A549 (cell line): ENCODE results near the gene NRSN1. TPM values are rescaled to one million over a fixed set of nuclear protein-coding genes. Genes with fewer than 3 reads are reported as not detected.

ENCODE experiments used
- ATAC-seq, 2 experiments: fragments of 200-7000 bp in 1 of 2; fragments of >200 bp in 1 of 2; cut with Nextera tagmentation in 1 of 2; cut with Tn5 transposase in 1 of 2; 3 replicates each; pipeline versions ENCODE4 v1.8.0 to v1.9.1; 2018 to 2020; ENCODE audit warnings: mild to moderate bottlenecking in 1 of 2, moderate library complexity in 1 of 2
- CTCF ChIA-PET: fragments of 300-600 bp; sonication (Branson Sonifier 250); formaldehyde crosslinking; extraction: SDS; loops from one replicate; lab custom pipeline; 2021; ENCODE audit warnings: antibody characterized with exemption, inconsistent platforms; lab: Yijun Ruan, JAX
- POLR2A ChIA-PET: fragments of 350-600 bp; formaldehyde crosslinking; extraction: SDS; loops from one replicate; lab custom pipeline; 2021; ENCODE audit warnings: antibody characterized with exemption, inconsistent platforms; lab: Yijun Ruan, JAX
- DNase-seq, 2 experiments: peaks; one replicate each; pipeline versions ENCODE4 v3.0.0 to v3.0.0-alpha.2; 2011 to 2016; ENCODE audit warnings: low read depth in 1 of 2, low spot score in 1 of 2
- FAIRE-seq: peaks from 2 replicates; lab custom pipeline; 2011; peaks lifted over from hg19 to GRCh38; lab: Jason Lieb, UNC
- H3K27ac ChIP-seq, 2 experiments: fragments of >200 bp; sonication (Bioruptor Twin); formaldehyde crosslinking; 3 replicates each; pipeline ENCODE4 v1.5.1; 2016 to 2017
- H3K4me1 ChIP-seq: fragments of >200 bp; sonication (Bioruptor Twin); formaldehyde crosslinking; 3 replicates; pipeline ENCODE4 v1.6.1; 2016
- H3K4me2 ChIP-seq: fragments of >200 bp; sonication (Bioruptor Twin); formaldehyde crosslinking; 3 replicates; pipeline ENCODE4 v1.6.1; 2016
- H3K4me3 ChIP-seq: fragments of >200 bp; sonication (Bioruptor Twin); formaldehyde crosslinking; 3 replicates; pipeline ENCODE4 v1.5.1; 2016
- H3K9me3 ChIP-seq: fragments of >200 bp; sonication (Bioruptor Twin); formaldehyde crosslinking; 3 replicates; pipeline ENCODE4 v1.6.1; 2016
- BCL3 ChIP-seq: fragments of >200 bp; sonication (Bioruptor Twin); formaldehyde crosslinking; IDR thresholded peaks from 3 replicates; pipeline ENCODE4 v1.6.1; 2016
- BHLHE40 ChIP-seq: IDR thresholded peaks from 2 replicates; pipeline ENCODE4 v1.6.1; 2012; ENCODE audit warnings: low read depth, low read length, inconsistent platforms
- CHD2 ChIP-seq: fragments of 150-350 bp; IDR thresholded peaks from 2 replicates; pipeline ENCODE4 v1.6.1; 2014; ENCODE audit warnings: low read length; ENCODE audit not compliant: partially characterized antibody
- EHMT2 ChIP-seq: fragments of 200-600 bp; sonication (generic); IDR thresholded peaks from 2 replicates; pipeline ENCODE4 v1.6.1; 2016; ENCODE audit warnings: antibody characterized with exemption, low read depth, mild to moderate bottlenecking, moderate library complexity
- FOSL2 ChIP-seq, 2 experiments: fragments of 450-650 bp in 1 of 2; fragments of >200 bp in 1 of 2; sonication (Bioruptor Twin) in 1 of 2; formaldehyde crosslinking; IDR thresholded peaks; 2 replicates each; pipeline versions ENCODE4 v1.5.0 to v1.6.1; 2016 to 2020; ENCODE audit warnings: mild to moderate bottlenecking in 1 of 2, moderate library complexity in 1 of 2
- FOXS1 ChIP-seq: fragments of 250-450 bp; sonication (Bioruptor Pico); IDR thresholded peaks from 2 replicates; pipeline ENCODE4 v1.5.0; 2020; ENCODE audit warnings: mild to moderate bottlenecking, moderate library complexity
- GATA3 ChIP-seq: IDR thresholded peaks from 2 replicates; pipeline ENCODE4 v1.6.1; 2012; ENCODE audit warnings: borderline replicate concordance
- HOXB13 ChIP-seq: fragments of 250-450 bp; sonication (Bioruptor Pico); IDR thresholded peaks from 2 replicates; pipeline ENCODE4 v1.5.0; 2020; ENCODE audit warnings: low read depth, mild to moderate bottlenecking, moderate library complexity
- KDM1A ChIP-seq: fragments of 200-600 bp; sonication (generic); IDR thresholded peaks from 2 replicates; pipeline ENCODE4 v1.6.1; 2016; ENCODE audit warnings: low read depth, mild to moderate bottlenecking
- MAX ChIP-seq: IDR thresholded peaks from 2 replicates; pipeline ENCODE4 v1.6.1; 2012
- MAZ ChIP-seq: fragments of 150-350 bp; IDR thresholded peaks from 2 replicates; pipeline ENCODE4 v1.6.1; 2014; ENCODE audit warnings: antibody characterized with exemption, low read depth, low read length, borderline replicate concordance
- NFE2L2 ChIP-seq: fragments of 150-350 bp; conservative IDR thresholded peaks from 2 replicates; pipeline ENCODE4 v1.6.1; 2014; ENCODE audit warnings: low read length
- NPAS2 ChIP-seq: fragments of 250-450 bp; sonication (Bioruptor Pico); IDR thresholded peaks from 2 replicates; pipeline ENCODE4 v1.8.0; 2022; ENCODE audit warnings: mild to moderate bottlenecking, moderate library complexity, borderline replicate concordance
- NR3C1 ChIP-seq: fragments of >200 bp; sonication (Bioruptor Twin); formaldehyde crosslinking; IDR thresholded peaks from 3 replicates; pipeline ENCODE4 v1.6.1; 2017
- PHF8 ChIP-seq: fragments of 200-600 bp; sonication (generic); IDR thresholded peaks from 2 replicates; pipeline ENCODE4 v1.6.1; 2016; ENCODE audit warnings: low read depth, mild to moderate bottlenecking, antibody characterized with exemption, moderate library complexity, borderline replicate concordance
- POLR2A ChIP-seq: IDR thresholded peaks from 2 replicates; pipeline ENCODE4 v1.6.1; 2012; ENCODE audit warnings: mild to moderate bottlenecking, low read length
- RAD21 ChIP-seq, 2 experiments: fragments of >200 bp in 1 of 2; sonication (Bioruptor Twin) in 1 of 2; formaldehyde crosslinking in 1 of 2; IDR thresholded peaks in 1 of 2; conservative IDR thresholded peaks in 1 of 2; 2 replicates in 1 of 2; 3 replicates in 1 of 2; pipeline ENCODE4 v1.6.1; 2012 to 2018; ENCODE audit warnings: inconsistent platforms in 1 of 2
- RARB ChIP-seq: fragments of 250-450 bp; sonication (Bioruptor Pico); IDR thresholded peaks from 2 replicates; pipeline ENCODE4 v1.8.0; 2021; ENCODE audit warnings: mild to moderate bottlenecking, moderate library complexity
- RCOR1 ChIP-seq: fragments of 150-350 bp; IDR thresholded peaks from 2 replicates; pipeline ENCODE4 v1.6.1; 2014; ENCODE audit warnings: antibody characterized with exemption, low read length, low read depth
- SREBF2 ChIP-seq: fragments of 450-650 bp; IDR thresholded peaks from 2 replicates; pipeline ENCODE4 v1.6.1; 2014; ENCODE audit warnings: mild to moderate bottlenecking, moderate library complexity
- USF2 ChIP-seq: fragments of 450-650 bp; IDR thresholded peaks from 2 replicates; pipeline ENCODE4 v1.6.1; 2014; ENCODE audit warnings: antibody characterized with exemption
- ZC3H11A ChIP-seq: fragments of 450-650 bp; IDR thresholded peaks from 2 replicates; pipeline ENCODE4 v1.6.1; 2014; ENCODE audit warnings: antibody characterized with exemption, mild to moderate bottlenecking
- ZNF302 ChIP-seq: fragments of 250-450 bp; sonication (Bioruptor Pico); IDR thresholded peaks from 2 replicates; pipeline ENCODE4 v1.9.0; 2021; ENCODE audit warnings: inconsistent platforms, mild to moderate bottlenecking, moderate library complexity
- WGBS: methylation state at CpG from one replicate; pipeline ENCODE4 v1.1.6; 2017; ENCODE audit errors: missing lambda C conversion rate; 5-methylcytosine and 5-hydroxymethylcytosine counted together
- polyA plus RNA-seq, 4 experiments: library from polyadenylated mRNA; depleted of rRNA in 3 of 4; stranded (reverse); fragments of >200 nt; fragmentation: RNase III in 1 of 4; extraction: RNeasy Plus Mini Kit Qiagen cat#74134 plus additional on column Dnase treatment in 1 of 4; gene quantifications; 2 replicates in 3 of 4; 3 replicates in 1 of 4; pipeline ENCODE4 v1.2.3, GENCODE V29; 2011 to 2017
- TF ChIP-seq, protein P1 (sequence below): fragments of 150-350 bp; IDR thresholded peaks from 2 replicates; pipeline ENCODE4 v1.6.1; 2014; ENCODE audit warnings: low read depth, mild to moderate bottlenecking, low read length
- TF ChIP-seq, protein P2 (sequence below): fragments of >200 bp; sonication (Bioruptor Twin); formaldehyde crosslinking; IDR thresholded peaks from 2 replicates; pipeline ENCODE4 v1.6.1; 2016
- TF ChIP-seq, protein P3 (sequence below): fragments of 250-450 bp; sonication (Bioruptor Pico); IDR thresholded peaks from 2 replicates; pipeline ENCODE4 v1.5.0; 2021; ENCODE audit warnings: mild to moderate bottlenecking, moderate library complexity, borderline replicate concordance

NRSN1 gene
- polyA plus RNA-seq, 2 of the 4 experiments (the other 2 are of a cell fraction), result not detected

- H3K4me1 ChIP-seq, result no peaks in the 10 kb centered on the region
- no peaks in the 10 kb centered on the region for H3K9me3 ChIP-seq
- TF ChIP-seq FOSL2 (IDR thresholded peaks at IDR 0.05), result no peak
- no peak for TF ChIP-seq FOSL2 (CRISPR knock-in tag; IDR thresholded peaks at IDR 0.05)
- TF ChIP-seq, protein P1, sequence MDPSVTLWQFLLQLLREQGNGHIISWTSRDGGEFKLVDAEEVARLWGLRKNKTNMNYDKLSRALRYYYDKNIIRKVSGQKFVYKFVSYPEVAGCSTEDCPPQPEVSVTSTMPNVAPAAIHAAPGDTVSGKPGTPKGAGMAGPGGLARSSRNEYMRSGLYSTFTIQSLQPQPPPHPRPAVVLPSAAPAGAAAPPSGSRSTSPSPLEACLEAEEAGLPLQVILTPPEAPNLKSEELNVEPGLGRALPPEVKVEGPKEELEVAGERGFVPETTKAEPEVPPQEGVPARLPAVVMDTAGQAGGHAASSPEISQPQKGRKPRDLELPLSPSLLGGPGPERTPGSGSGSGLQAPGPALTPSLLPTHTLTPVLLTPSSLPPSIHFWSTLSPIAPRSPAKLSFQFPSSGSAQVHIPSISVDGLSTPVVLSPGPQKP, result no peak
- TF ChIP-seq GATA3, result no peak
- TF ChIP-seq USF2, result no peak
- no peak for TF ChIP-seq FOXS1 (CRISPR knock-in tag)
- TF ChIP-seq POLR2A, result no peak
- no peak for TF ChIP-seq RCOR1
- no peak for TF ChIP-seq NR3C1
- TF ChIP-seq RAD21 (conservative IDR thresholded peaks at IDR 0.05 in 1 of 2, IDR thresholded peaks at IDR 0.05 in 1 of 2), result no peak
- TF ChIP-seq MAZ, result no peak
- TF ChIP-seq, protein P2, sequence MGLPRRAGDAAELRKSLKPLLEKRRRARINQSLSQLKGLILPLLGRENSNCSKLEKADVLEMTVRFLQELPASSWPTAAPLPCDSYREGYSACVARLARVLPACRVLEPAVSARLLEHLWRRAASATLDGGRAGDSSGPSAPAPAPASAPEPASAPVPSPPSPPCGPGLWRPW, result no peak
- TF ChIP-seq EHMT2, result no peak
- no peak for TF ChIP-seq HOXB13 (CRISPR knock-in tag)
- no peak for TF ChIP-seq NFE2L2
- DNase-seq, result no peak
- no peak overlapping the region for H3K4me2 ChIP-seq
- ATAC-seq, result no peak
- WGBS, result 12% methylated on average over 4 of the region's 4 CpGs
- FAIRE-seq, result no peak
- H3K4me3 ChIP-seq, result no peak overlapping the region
- ChIA-PET POLR2A (no interaction called here), CTCF (interaction anchor here (0.6 kb wide), 1 partner anchor 25 kb away, joined by 3 read pairs; no protein-coding TSS in a partner anchor)
- H3K27ac ChIP-seq, result no peak overlapping the region
Measured at GRCh38 chr6:24093381-24093780, 32.6 kb upstream of the NRSN1 start.

DNA sequence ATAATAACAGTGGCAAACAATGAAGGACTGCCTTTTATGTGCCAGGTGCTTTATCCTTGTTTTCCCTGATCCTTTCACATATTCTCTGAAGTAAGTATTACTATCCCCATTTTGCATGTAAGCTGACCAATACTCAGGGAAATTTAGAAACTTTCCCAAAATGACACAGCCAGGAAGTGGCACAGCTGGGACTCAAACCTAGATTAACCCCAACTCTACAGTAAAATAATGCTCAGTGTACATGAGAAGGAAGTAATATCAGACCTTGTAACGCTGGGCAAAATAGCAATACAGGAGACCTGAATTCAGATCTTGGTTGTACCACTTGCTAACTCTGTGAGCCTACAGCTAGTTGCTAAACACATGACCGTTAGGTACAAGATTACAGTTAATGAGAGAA is 26.8 kb upstream of the NRSN1 start:
- no peak for TF ChIP-seq BHLHE40
- Histone ChIP-seq H3K9me3 (no peaks in the 10 kb centered on the region; the same call in 2 of the 3 replicates), H3K4me2 (no peak overlapping the region), H3K4me1 (no peaks in the 10 kb centered on the region), H3K27ac (no peak overlapping the region), H3K4me3 (no peak overlapping the region)
- FAIRE-seq (no peak), DNase-seq (no peak), ATAC-seq (no peak)
- WGBS, result 5% methylated on average over 2 of the region's 2 CpGs
- POLR2A ChIA-PET, result no interaction called here
- CTCF ChIA-PET, result no interaction called here

DNA sequence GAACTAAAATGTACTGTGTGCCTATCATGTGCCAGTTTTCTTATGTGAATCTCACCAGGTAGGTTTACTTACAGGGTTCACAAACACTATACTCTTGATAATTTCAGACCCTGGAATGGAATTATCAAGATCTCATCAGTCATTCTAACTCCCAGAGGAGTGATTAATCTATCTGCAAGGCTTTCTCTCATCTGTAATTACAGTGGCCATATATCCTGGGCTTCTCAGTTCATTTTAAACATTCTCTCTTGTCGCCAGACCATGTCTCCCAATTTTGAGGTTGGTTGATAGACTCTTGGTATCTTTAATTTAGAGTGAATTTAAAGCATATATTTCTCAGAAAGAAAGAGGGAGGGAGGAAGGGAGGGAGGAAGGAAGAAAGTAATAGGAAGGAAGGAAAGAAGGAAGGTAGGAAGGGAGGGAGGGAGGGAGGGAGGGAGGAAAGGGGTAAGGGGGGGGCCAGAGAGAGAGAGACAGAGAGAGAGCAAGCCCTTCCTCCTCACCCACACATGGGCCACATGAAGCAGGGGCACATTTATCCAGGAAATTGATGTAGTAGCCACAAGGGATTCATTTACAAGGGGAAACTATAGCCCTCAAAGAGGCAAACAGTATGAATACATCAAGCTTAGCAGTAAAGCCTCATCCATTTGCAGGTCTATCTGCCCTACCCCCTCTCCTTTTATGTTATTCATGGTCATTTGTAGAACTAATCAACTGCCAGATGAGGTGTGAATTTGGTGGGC is 25.8 kb upstream of the NRSN1 start:
- POLR2A ChIA-PET, result no interaction called here
- WGBS, result 7% methylated on average over 1 of the region's 1 CpG
- H3K27ac ChIP-seq, result no peak overlapping the region
- ATAC-seq (no peak), DNase-seq (no peak), FAIRE-seq (no peak)
- no peaks in the 10 kb centered on the region; the same call in 2 of the 3 replicates for H3K9me3 ChIP-seq
- TF ChIP-seq RCOR1, result no peak
- TF ChIP-seq, protein P3, sequence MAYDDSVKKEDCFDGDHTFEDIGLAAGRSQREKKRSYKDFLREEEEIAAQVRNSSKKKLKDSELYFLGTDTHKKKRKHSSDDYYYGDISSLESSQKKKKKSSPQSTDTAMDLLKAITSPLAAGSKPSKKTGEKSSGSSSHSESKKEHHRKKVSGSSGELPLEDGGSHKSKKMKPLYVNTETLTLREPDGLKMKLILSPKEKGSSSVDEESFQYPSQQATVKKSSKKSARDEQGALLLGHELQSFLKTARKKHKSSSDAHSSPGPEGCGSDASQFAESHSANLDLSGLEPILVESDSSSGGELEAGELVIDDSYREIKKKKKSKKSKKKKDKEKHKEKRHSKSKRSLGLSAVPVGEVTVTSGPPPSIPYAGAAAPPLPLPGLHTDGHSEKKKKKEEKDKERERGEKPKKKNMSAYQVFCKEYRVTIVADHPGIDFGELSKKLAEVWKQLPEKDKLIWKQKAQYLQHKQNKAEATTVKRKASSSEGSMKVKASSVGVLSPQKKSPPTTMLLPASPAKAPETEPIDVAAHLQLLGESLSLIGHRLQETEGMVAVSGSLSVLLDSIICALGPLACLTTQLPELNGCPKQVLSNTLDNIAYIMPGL, result no peak
- TF ChIP-seq HOXB13 (CRISPR knock-in tag), result no peak
- no peak for TF ChIP-seq MAX
- no peak for TF ChIP-seq CHD2
- no peak for TF ChIP-seq RARB (CRISPR knock-in tag)
- TF ChIP-seq POLR2A, result no peak
- no peak for TF ChIP-seq SREBF2
- TF ChIP-seq PHF8, result no peak
- no peak for TF ChIP-seq EHMT2
- no peak for TF ChIP-seq ZNF302
- no peak for TF ChIP-seq BCL3
- TF ChIP-seq GATA3, result no peak
- TF ChIP-seq KDM1A, result no peak
- TF ChIP-seq NPAS2 (CRISPR knock-in tag), result no peak
- no peak for TF ChIP-seq ZC3H11A
- H3K4me3 ChIP-seq, result no peak overlapping the region
- no peak overlapping the region for H3K4me2 ChIP-seq
- no peaks in the 10 kb centered on the region for H3K4me1 ChIP-seq
- CTCF ChIA-PET, result no interaction called here
